Activated CD4-positive, alpha-beta T cell treated with anti-CD3 and anti-CD28 coated beads for 36 hours (primary cell): ENCODE results near the gene FHIT. TPM values are rescaled to one million over a fixed set of nuclear protein-coding genes. Genes with fewer than 3 reads are reported as not detected.

Source experiments
- ATAC-seq: fragments of 200-7000 bp; cut with Tn5 transposase; one replicate; pipeline ENCODE4 v1.10.0; 2021; ENCODE audit warnings: mild to moderate bottlenecking, moderate library complexity
- CTCF ChIA-PET: fragments of 350-600 bp; sonication (Branson Sonifier 250); formaldehyde crosslinking; loops from one replicate; lab custom pipeline; 2021; ENCODE audit warnings: antibody characterized with exemption; lab: Charles Lee
- POLR2A ChIA-PET: fragments of 350-600 bp; sonication (Branson Sonifier 250); formaldehyde crosslinking; loops from one replicate; lab custom pipeline; 2021; ENCODE audit warnings: antibody characterized with exemption, inconsistent platforms; lab: Charles Lee
- DNase-seq: peaks from one replicate; pipeline ENCODE4 v3.0.0-alpha.2; 2020
- H3K27ac Mint-ChIP-seq: one replicate; pipeline ENCODE4 v1.8.0; 2021; ENCODE audit warnings: mixed read lengths
- H3K27me3 Mint-ChIP-seq: one replicate; pipeline ENCODE4 v1.8.0; 2021; ENCODE audit warnings: mixed read lengths
- H3K36me3 Mint-ChIP-seq: one replicate; pipeline ENCODE4 v1.8.0; 2021; ENCODE audit warnings: low read depth, mixed read lengths
- H3K4me1 Mint-ChIP-seq: one replicate; pipeline ENCODE4 v1.8.0; 2021; ENCODE audit warnings: mixed read lengths
- H3K4me3 Mint-ChIP-seq: one replicate; pipeline ENCODE4 v1.8.0; 2021; ENCODE audit warnings: mild to moderate bottlenecking, moderate library complexity, mixed read lengths
- H3K9me3 Mint-ChIP-seq: one replicate; pipeline ENCODE4 v1.8.0; 2021; ENCODE audit warnings: low read depth, mixed read lengths
- intact Hi-C, 2 experiments: fragments of 100-400 bp; cut with DNase I in 1 of 2; cut with micrococcal nuclease in 1 of 2; formaldehyde crosslinking; loops; one replicate each; pipeline versions ENCODE4 v1.14.2 to v1.15.1; 2022 to 2024; cut with DNase I, micrococcal nuclease
- total RNA-seq, 2 experiments: library from RNA; stranded (reverse); gene quantifications; one replicate each; pipeline ENCODE4 v1.2.3, GENCODE V29; 2021

Gene FHIT
- total RNA-seq, 2 experiments from 2014 or later: 10.2 to 13.1 TPM

GRCh38 chr3:59751606-59752005, 1499.6 kb downstream of the FHIT start:
- intact Hi-C loops: loop anchor here in 1 of 2 experiments (10.0 kb wide), 1 partner anchor 323 kb away; no protein-coding TSS in a partner anchor
- Mint-ChIP-seq H3K27ac (no peak overlapping the region), H3K36me3 (peaks cover 39% of the 10 kb centered on the region), H3K4me1 (peaks cover 42% of the 10 kb centered on the region), H3K27me3 (no peaks in the 10 kb centered on the region), H3K9me3 (peaks cover 5% of the 10 kb centered on the region), H3K4me3 (no peak overlapping the region)
- CTCF ChIA-PET: no interaction called here
- DNase-seq (no peak), ATAC-seq (no peak)
- POLR2A ChIA-PET: no interaction called here

GRCh38 chr3:59750391-59750790, 1500.9 kb downstream of the FHIT start:
- Mint-ChIP-seq H3K4me3 (no peak overlapping the region), H3K36me3 (peaks cover 45% of the 10 kb centered on the region), H3K27ac (no peak overlapping the region), H3K4me1 (peaks cover 32% of the 10 kb centered on the region), H3K9me3 (peaks cover 5% of the 10 kb centered on the region), H3K27me3 (no peaks in the 10 kb centered on the region)
- ATAC-seq (no peak), DNase-seq (no peak)
- CTCF ChIA-PET: interaction anchor here (1.0 kb wide), 1 partner anchor 13 kb away, joined by 4 read pairs; no protein-coding TSS in a partner anchor
- intact Hi-C loops: loop anchor here in 1 of 2 experiments (10.0 kb wide), 1 partner anchor 324 kb away; no protein-coding TSS in a partner anchor
- POLR2A ChIA-PET: no interaction called here

DNA sequence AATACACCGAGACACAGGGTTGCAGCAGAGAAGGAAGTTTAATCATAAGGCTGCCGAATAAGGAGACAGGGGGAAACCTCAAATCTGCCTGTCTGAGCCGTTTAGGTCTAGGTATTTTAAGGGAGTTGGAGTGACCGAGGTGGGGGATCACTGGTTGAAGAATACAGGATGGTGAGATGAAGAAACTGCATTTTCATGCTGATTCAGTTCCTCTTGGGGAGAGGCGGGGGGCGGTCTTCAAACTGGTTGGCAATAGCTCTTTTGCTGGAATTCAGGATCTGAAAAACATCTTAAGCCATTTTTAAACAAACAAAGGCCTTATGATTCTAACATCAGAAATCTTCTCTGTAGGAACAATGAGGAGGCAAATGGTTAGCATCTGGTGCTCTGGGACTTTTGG, 1502.0 kb downstream of the FHIT start:
- peaks cover 5% of the 10 kb centered on the region for H3K9me3 Mint-ChIP-seq
- DNase-seq: no peak
- ChIA-PET CTCF (no interaction called here), POLR2A (no interaction called here)
- peaks cover 24% of the 10 kb centered on the region for H3K4me1 Mint-ChIP-seq
- H3K36me3 Mint-ChIP-seq: peaks cover 45% of the 10 kb centered on the region
- intact Hi-C loops: no loop called here
- ATAC-seq: no peak
- H3K27ac Mint-ChIP-seq: no peak overlapping the region
- H3K4me3 Mint-ChIP-seq: no peak overlapping the region
- no peaks in the 10 kb centered on the region for H3K27me3 Mint-ChIP-seq

DNA sequence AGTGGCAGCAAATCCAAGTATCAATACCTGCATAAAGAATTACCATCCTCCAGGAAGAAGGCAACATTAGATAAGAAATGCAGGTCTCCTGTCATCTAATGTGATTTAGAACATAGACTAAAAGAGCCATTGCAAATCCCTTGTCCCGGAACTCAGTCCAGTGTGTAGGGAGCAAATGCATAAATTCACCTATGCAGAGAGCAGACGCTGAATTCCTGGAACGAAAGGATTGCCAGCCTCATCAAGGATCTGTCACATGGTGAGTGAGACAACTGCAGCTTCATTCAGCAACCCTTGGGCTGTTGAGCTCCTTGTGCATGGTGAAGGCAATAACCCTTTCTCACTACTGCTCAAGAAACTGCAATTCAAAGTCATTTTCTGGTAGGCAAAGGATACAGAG, 1504.7 kb downstream of the FHIT start:
- no peak for ATAC-seq
- H3K9me3 Mint-ChIP-seq: peaks cover 7% of the 10 kb centered on the region
- H3K4me3 Mint-ChIP-seq: no peak overlapping the region
- H3K27ac Mint-ChIP-seq: no peak overlapping the region
- CTCF ChIA-PET: no interaction called here
- peaks cover 40% of the 10 kb centered on the region for H3K36me3 Mint-ChIP-seq
- POLR2A ChIA-PET: no interaction called here
- intact Hi-C loops: no loop called here
- no peaks in the 10 kb centered on the region for H3K27me3 Mint-ChIP-seq
- no peak for DNase-seq
- H3K4me1 Mint-ChIP-seq: peaks cover 2% of the 10 kb centered on the region

DNA sequence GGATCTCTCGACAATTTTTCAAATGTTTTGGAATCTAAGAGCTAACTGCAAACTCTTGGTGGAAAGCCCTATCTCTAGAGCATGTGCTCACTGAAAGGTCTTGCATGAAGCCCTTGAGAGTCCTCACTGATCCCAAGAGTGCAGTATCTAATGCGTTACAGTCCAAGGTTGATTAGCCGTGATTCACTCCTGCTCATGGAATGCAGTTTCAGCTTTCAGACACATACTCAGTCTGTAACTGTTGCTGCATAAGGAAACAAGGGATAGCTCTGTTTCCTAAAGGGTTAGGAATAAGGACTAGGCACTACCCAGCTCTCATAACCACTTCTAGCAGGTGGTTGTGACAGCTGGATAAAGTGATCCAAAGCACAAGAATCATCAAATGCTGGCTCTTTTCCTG, 1514.0 kb downstream of the FHIT start:
- H3K4me1 Mint-ChIP-seq: peaks cover 18% of the 10 kb centered on the region
- no peak overlapping the region for H3K4me3 Mint-ChIP-seq
- no peak overlapping the region for H3K27ac Mint-ChIP-seq
- ATAC-seq: no peak
- no peaks in the 10 kb centered on the region for H3K36me3 Mint-ChIP-seq
- CTCF ChIA-PET: interaction anchor here (0.7 to 1.0 kb wide), 2 partner anchors 13 to 23 kb away, joined by 3 to 4 read pairs; no protein-coding TSS in a partner anchor
- H3K9me3 Mint-ChIP-seq: no peaks in the 10 kb centered on the region
- intact Hi-C loops: no loop called here
- POLR2A ChIA-PET: no interaction called here
- H3K27me3 Mint-ChIP-seq: no peaks in the 10 kb centered on the region
- no peak for DNase-seq

DNA sequence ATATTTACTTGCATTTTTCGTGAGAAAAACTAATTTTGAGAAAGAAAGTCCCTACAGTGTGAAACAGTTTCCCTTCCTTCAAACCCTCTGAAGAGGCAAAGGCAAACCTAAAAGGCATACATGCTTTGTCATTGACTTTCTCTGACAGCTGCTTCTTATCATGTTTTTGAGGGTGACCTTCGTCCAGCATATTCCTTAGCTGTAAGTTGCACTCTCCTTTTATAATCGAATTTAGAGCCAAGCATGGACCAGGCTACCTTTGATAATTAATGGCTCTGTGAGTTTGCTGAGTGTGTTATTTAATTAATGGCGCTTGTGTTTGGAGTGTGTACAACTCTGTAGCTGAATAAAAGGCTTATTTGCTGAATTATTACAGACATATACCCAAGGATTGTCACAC, 1517.2 kb downstream of the FHIT start:
- CTCF ChIA-PET: no interaction called here
- Mint-ChIP-seq H3K4me3 (no peak overlapping the region), H3K27ac (no peak overlapping the region), H3K36me3 (no peaks in the 10 kb centered on the region), H3K4me1 (peaks cover 27% of the 10 kb centered on the region), H3K9me3 (no peaks in the 10 kb centered on the region), H3K27me3 (no peaks in the 10 kb centered on the region)
- intact Hi-C loops: no loop called here
- POLR2A ChIA-PET: no interaction called here
- no peak for ATAC-seq
- DNase-seq: no peak

GRCh38 chr3:59733041-59733809, 1518.0 kb downstream of the FHIT start:
- Mint-ChIP-seq H3K4me1 (peaks cover 27% of the 10 kb centered on the region), H3K27ac (no peak overlapping the region), H3K27me3 (no peaks in the 10 kb centered on the region), H3K36me3 (no peaks in the 10 kb centered on the region), H3K4me3 (no peak overlapping the region), H3K9me3 (no peaks in the 10 kb centered on the region)
- intact Hi-C loops: no loop called here
- DNase-seq (no peak), ATAC-seq (no peak)
- POLR2A ChIA-PET: no interaction called here
- CTCF ChIA-PET: no interaction called here

DNA sequence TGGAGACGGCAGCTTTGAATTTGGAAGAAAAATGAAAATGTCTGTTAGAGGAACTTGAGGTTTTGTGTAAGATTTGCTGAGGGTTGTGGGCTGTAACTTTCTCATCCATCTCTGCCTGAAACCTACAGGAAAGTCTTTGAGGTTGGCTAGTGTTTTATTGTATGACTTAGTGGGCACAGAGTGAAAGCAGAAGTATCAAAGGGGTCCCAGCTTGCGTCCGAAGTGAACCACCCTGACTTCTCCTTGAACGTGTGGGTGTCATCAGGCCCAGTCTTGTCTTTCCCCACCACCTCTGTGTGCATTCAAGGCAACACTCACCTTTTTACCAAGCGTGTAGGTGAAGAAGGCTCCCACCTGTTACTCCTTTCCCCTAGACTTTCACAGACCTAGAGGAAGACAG, 1519.3 kb downstream of the FHIT start:
- ATAC-seq: no peak
- POLR2A ChIA-PET: no interaction called here
- intact Hi-C loops: no loop called here
- H3K27me3 Mint-ChIP-seq: no peaks in the 10 kb centered on the region
- DNase-seq: no peak
- no peaks in the 10 kb centered on the region for H3K36me3 Mint-ChIP-seq
- H3K27ac Mint-ChIP-seq: no peak overlapping the region
- CTCF ChIA-PET: no interaction called here
- no peaks in the 10 kb centered on the region for H3K9me3 Mint-ChIP-seq
- H3K4me1 Mint-ChIP-seq: peaks cover 35% of the 10 kb centered on the region
- H3K4me3 Mint-ChIP-seq: no peak overlapping the region

DNA sequence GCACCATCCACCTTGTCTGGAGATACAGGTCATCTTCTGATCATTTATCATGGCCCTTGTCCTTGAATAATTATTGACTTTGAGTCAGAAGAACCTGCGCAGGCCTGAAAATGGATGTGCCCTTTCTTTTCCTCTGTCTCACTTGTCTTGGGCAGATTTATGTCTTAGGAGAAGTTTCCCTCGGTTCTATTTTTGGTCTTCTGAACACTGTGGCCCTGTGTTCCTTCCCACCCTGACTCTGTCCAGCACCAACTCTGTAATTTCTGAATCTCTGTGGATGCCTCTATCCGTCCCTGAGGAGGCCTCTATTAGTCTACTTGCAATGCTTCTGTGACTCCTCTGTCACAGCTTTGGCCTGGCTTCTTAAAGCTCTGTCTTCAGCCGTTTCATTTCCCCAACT, 1520.7 kb downstream of the FHIT start:
- no peak for DNase-seq
- Mint-ChIP-seq H3K27ac (no peak overlapping the region), H3K4me3 (no peak overlapping the region), H3K27me3 (no peaks in the 10 kb centered on the region), H3K9me3 (no peaks in the 10 kb centered on the region), H3K36me3 (no peaks in the 10 kb centered on the region), H3K4me1 (peaks cover 46% of the 10 kb centered on the region)
- CTCF ChIA-PET: no interaction called here
- POLR2A ChIA-PET: no interaction called here
- no peak for ATAC-seq
- intact Hi-C loops: no loop called here

- ChIA-PET POLR2A (no interaction called here), CTCF (interaction anchor here (1.1 kb wide), 1 partner anchor 10 kb away, joined by 4 read pairs; no protein-coding TSS in a partner anchor)
- DNase-seq (no peak), ATAC-seq (no peak)
- Mint-ChIP-seq H3K27ac (no peak overlapping the region), H3K4me3 (no peak overlapping the region), H3K9me3 (peaks cover 4% of the 10 kb centered on the region), H3K4me1 (peaks cover 42% of the 10 kb centered on the region), H3K36me3 (peaks cover 2% of the 10 kb centered on the region), H3K27me3 (no peaks in the 10 kb centered on the region)
- intact Hi-C loops: no loop called here
These were observed 1522.7 kb downstream of the FHIT start for GRCh38 chr3:59728587-59728908.

DNA sequence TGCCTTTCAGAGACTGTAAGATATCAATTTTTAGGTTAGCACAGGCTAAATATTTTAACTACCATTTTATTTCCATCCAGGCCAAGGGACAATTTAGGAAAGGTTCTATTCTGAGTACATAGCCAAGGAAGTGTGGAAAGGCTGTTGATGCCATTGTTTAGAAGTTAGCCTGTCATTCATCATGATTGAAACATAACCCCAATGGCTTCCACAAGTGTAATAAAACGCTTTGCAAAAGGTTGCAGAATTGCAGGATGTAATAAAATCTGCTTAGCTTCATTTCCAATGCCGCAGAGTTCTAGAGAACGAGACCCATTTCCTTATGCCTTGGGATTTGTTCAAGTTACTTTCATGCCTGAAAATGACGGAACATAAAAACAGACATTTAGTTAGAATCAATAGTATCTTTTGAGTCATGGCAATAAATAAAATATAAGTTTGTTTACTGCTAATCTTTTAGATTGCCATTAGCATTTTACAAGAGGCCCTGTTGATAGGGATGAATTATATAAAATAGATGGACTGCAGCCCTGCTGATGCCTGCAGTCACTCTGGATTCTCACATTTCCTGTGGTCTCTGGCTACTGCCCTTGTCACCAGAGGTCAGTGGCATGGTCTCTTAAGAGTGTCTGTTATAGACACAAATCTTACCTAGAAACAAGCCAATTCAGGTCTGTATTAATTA, 1523.2 kb downstream of the FHIT start:
- Mint-ChIP-seq H3K4me1 (peaks cover 37% of the 10 kb centered on the region), H3K27me3 (no peaks in the 10 kb centered on the region), H3K27ac (no peak overlapping the region), H3K4me3 (no peak overlapping the region), H3K36me3 (peaks cover 2% of the 10 kb centered on the region), H3K9me3 (peaks cover 4% of the 10 kb centered on the region)
- intact Hi-C loops: no loop called here
- no peak for ATAC-seq
- ChIA-PET CTCF (interaction anchor here (1.1 kb wide), 1 partner anchor 9 kb away, joined by 4 read pairs; no protein-coding TSS in a partner anchor), POLR2A (no interaction called here)
- DNase-seq: no peak

- Mint-ChIP-seq H3K36me3 (peaks cover 2% of the 10 kb centered on the region), H3K27ac (no peak overlapping the region), H3K4me1 (peaks cover 20% of the 10 kb centered on the region), H3K9me3 (peaks cover 4% of the 10 kb centered on the region), H3K4me3 (no peak overlapping the region), H3K27me3 (no peaks in the 10 kb centered on the region)
- ChIA-PET CTCF (no interaction called here), POLR2A (no interaction called here)
- ATAC-seq: peak; percentile 91
- peak; percentile 59 for DNase-seq
- intact Hi-C loops: loop anchor here in 1 of 2 experiments (1.0 kb wide), 1 partner anchor 340 kb away; no protein-coding TSS in a partner anchor
These were observed 1525.0 kb downstream of the FHIT start for GRCh38 chr3:59726279-59726678.
